B cell (primary cell): ENCODE results near the gene OVOL3. TPM values are rescaled to one million over a fixed set of nuclear protein-coding genes. Genes with fewer than 3 reads are reported as not detected.

Source experiments
- ATAC-seq: fragments of 200-7000 bp; cut with Tn5 transposase; one replicate; pipeline ENCODE4 v1.10.0; 2021; ENCODE audit warnings: low read depth, mild to moderate bottlenecking, moderate number of reproducible peaks, moderate library complexity
- CTCF ChIA-PET: fragments of 350-600 bp; sonication (Branson Sonifier 250); formaldehyde crosslinking; loops from one replicate; lab custom pipeline; 2021; ENCODE audit warnings: antibody characterized with exemption, inconsistent platforms; lab: Charles Lee
- POLR2A ChIA-PET: fragments of 350-600 bp; sonication (Branson Sonifier 250); formaldehyde crosslinking; loops from one replicate; lab custom pipeline; 2021; ENCODE audit warnings: antibody characterized with exemption; lab: Charles Lee
- DNase-seq: peaks from one replicate; pipeline ENCODE4 v3.0.0; 2013
- H2AFZ ChIP-seq: 2 replicates; pipeline ENCODE4 v1.6.1; 2012; ENCODE audit warnings: mild to moderate bottlenecking, low read depth, low read length; ENCODE audit not compliant: insufficient read depth, poor library complexity, severe bottlenecking
- H3K27ac ChIP-seq, 2 donors: 1 replicate in 1 of 2; 2 replicates in 1 of 2; pipeline ENCODE4 v1.5.1; 2012 to 2013; ENCODE audit warnings: low read length in 2 of 2, mild to moderate bottlenecking in 2 of 2, moderate library complexity in 1 of 2
- H3K27me3 ChIP-seq, 4 experiments: fragments of 200-600 bp in 1 of 4; sonication (generic) in 1 of 4; replicated peaks in 1 of 4; 1 replicate in 2 of 4; 2 replicates in 2 of 4; pipeline versions ENCODE4 v1.6.1 to v1.7.0; 2013 to 2016; ENCODE audit warnings: low read length in 3 of 4, mild to moderate bottlenecking in 2 of 4, mixed read lengths in 1 of 4, moderate library complexity in 1 of 4; ENCODE audit not compliant: insufficient read depth in 4 of 4, control insufficient read depth in 3 of 4; ENCODE audit errors: control extremely low read depth in 1 of 4
- H3K36me3 ChIP-seq, 2 experiments: replicated peaks in 1 of 2; 1 replicate in 1 of 2; 2 replicates in 1 of 2; pipeline versions ENCODE4 v1.6.1 to v1.7.1; 2013; ENCODE audit warnings: low read length in 1 of 2; ENCODE audit not compliant: insufficient read depth in 2 of 2, control insufficient read depth in 1 of 2; ENCODE audit errors: control extremely low read depth in 1 of 2, extremely low read depth in 1 of 2
- H3K4me1 ChIP-seq, 2 donors: fragments of 200-600 bp in 1 of 2; sonication (generic) in 1 of 2; 1 replicate in 1 of 2; 2 replicates in 1 of 2; pipeline versions ENCODE4 v1.5.1 to v1.6.1; 2013 to 2017; ENCODE audit warnings: low read length in 2 of 2; ENCODE audit not compliant: control insufficient read depth in 2 of 2, insufficient read depth in 2 of 2
- H3K4me2 ChIP-seq: replicated peaks from 2 replicates; pipeline ENCODE3; 2012; ENCODE audit warnings: mild to moderate bottlenecking, low read depth, low read length; ENCODE audit not compliant: poor library complexity, severe bottlenecking
- H3K4me3 ChIP-seq, 5 experiments: fragments of 200-600 bp in 1 of 5; sonication (generic) in 1 of 5; 1 replicate in 3 of 5; 2 replicates in 2 of 5; pipeline versions ENCODE4 v1.5.1 to v1.7.0; 2011 to 2016; ENCODE audit warnings: low read length in 4 of 5, mild to moderate bottlenecking in 4 of 5, low read depth in 2 of 5, control low read depth in 1 of 5, moderate library complexity in 1 of 5; ENCODE audit not compliant: insufficient read depth in 1 of 5; ENCODE audit errors: control extremely low read depth in 1 of 5, extremely low read depth in 1 of 5
- H3K79me2 ChIP-seq: fragments of 200-600 bp; sonication (generic); one replicate; pipeline ENCODE4 v1.6.0; 2016; ENCODE audit warnings: low read length; ENCODE audit not compliant: control insufficient read depth, insufficient read depth
- H3K9ac ChIP-seq: fragments of 200-600 bp; sonication (generic); 2 replicates; pipeline ENCODE4 v1.6.1; 2017; ENCODE audit warnings: mild to moderate bottlenecking, low read length, moderate library complexity
- H3K9me3 ChIP-seq, 3 donors: one replicate each; pipeline versions ENCODE4 v1.6.1 to v1.7.1; 2013; ENCODE audit warnings: low read length in 2 of 3; ENCODE audit not compliant: control insufficient read depth in 2 of 3, insufficient read depth in 1 of 3; ENCODE audit errors: control extremely low read depth in 1 of 3
- H4K20me1 ChIP-seq: 2 replicates; pipeline ENCODE4 v1.6.0; 2012; ENCODE audit warnings: mild to moderate bottlenecking, low read length; ENCODE audit not compliant: insufficient read depth, control insufficient read depth, poor library complexity, severe bottlenecking
- H3K27ac Mint-ChIP-seq: one replicate; pipeline ENCODE4 v1.8.0; 2021; ENCODE audit warnings: mixed read lengths
- H3K27me3 Mint-ChIP-seq: one replicate; pipeline ENCODE4 v1.8.0; 2021; ENCODE audit warnings: mixed read lengths
- H3K4me1 Mint-ChIP-seq: one replicate; pipeline ENCODE4 v1.8.0; 2021; ENCODE audit warnings: mixed read lengths
- H3K4me3 Mint-ChIP-seq: one replicate; pipeline ENCODE4 v1.8.0; 2021; ENCODE audit warnings: mixed read lengths
- H3K9me3 Mint-ChIP-seq: one replicate; pipeline ENCODE4 v1.8.0; 2022; ENCODE audit warnings: mixed read lengths; ENCODE audit not compliant: insufficient read depth
- CTCF ChIP-seq: fragments of 200-600 bp; IDR thresholded peaks from one replicate; pipeline ENCODE4 v1.8.0; 2022; ENCODE audit warnings: antibody characterized with exemption, mild to moderate bottlenecking
- EZH2 ChIP-seq: IDR thresholded peaks from 2 replicates; pipeline ENCODE4 v1.6.1; 2012; ENCODE audit warnings: borderline replicate concordance, low read depth, mild to moderate bottlenecking, moderate library complexity, low read length; ENCODE audit not compliant: insufficient read depth, poor library complexity, severe bottlenecking
- WGBS: methylation state at CpG from one replicate; pipeline ENCODE4 v1.1.5; 2013; ENCODE audit warnings: missing lambda C conversion rate; ENCODE audit not compliant: insufficient coverage; 5-methylcytosine and 5-hydroxymethylcytosine counted together
- intact Hi-C: fragments of 100-400 bp; cut with micrococcal nuclease; formaldehyde crosslinking; loops from one replicate; pipeline ENCODE4 v1.10.0; 2022
- polyA plus RNA-seq: library from polyadenylated mRNA; depleted of rRNA; stranded (reverse); fragments of >200 nt; gene quantifications from 2 replicates; pipeline ENCODE4 v1.2.3, GENCODE V29; 2012
- total RNA-seq, 2 donors: library from RNA; stranded (reverse); fragments of 120-200 nt in 1 of 2; gene quantifications; 1 replicate in 1 of 2; 2 replicates in 1 of 2; pipeline versions ENCODE4 v1.2.3 to v1.2.4, GENCODE V29; 2013 to 2022

OVOL3 gene
- total and polyA plus RNA-seq, 2 donors (not counting 1 experiment from before 2014, with no cell fraction given) = not detected

GRCh38 chr19:36072081-36072480 lies 38.9 kb upstream of the OVOL3 start:
- ChIA-PET POLR2A (no interaction called here), CTCF (no interaction called here)
- Histone ChIP-seq H2AFZ (no peak overlapping the region), H3K9me3 (no peaks in the 10 kb centered on the region), H3K4me1 (no peaks in the 10 kb centered on the region), H4K20me1 (no peaks in the 10 kb centered on the region), H3K36me3 (no peaks in the 10 kb centered on the region), H3K4me2 (no peak overlapping the region), H3K4me3 (no peak overlapping the region), H3K27ac (no peak overlapping the region), H3K27me3 (no peaks in the 10 kb centered on the region), H3K79me2 (no peaks in the 10 kb centered on the region), H3K9ac (no peak overlapping the region)
- Mint-ChIP-seq H3K9me3 (no peaks in the 10 kb centered on the region), H3K4me3 (no peak overlapping the region), H3K27ac (no peak overlapping the region), H3K27me3 (no peaks in the 10 kb centered on the region), H3K4me1 (no peaks in the 10 kb centered on the region)
- over 99% methylated on average over 8 of the region's 8 CpGs for WGBS
- intact Hi-C loops = no loop called here
- no peak for ATAC-seq
- TF ChIP-seq CTCF (no peak), EZH2 (no peak)
- DNase-seq = no peak

GRCh38 chr19:36073121-36073876 lies 37.6 kb upstream of the OVOL3 start:
- Histone ChIP-seq H4K20me1 (no peaks in the 10 kb centered on the region), H3K9ac (no peak overlapping the region), H3K36me3 (no peaks in the 10 kb centered on the region), H3K27me3 (no peaks in the 10 kb centered on the region), H3K4me3 (no peak overlapping the region), H3K4me2 (no peak overlapping the region), H2AFZ (no peak overlapping the region), H3K79me2 (no peaks in the 10 kb centered on the region), H3K4me1 (no peaks in the 10 kb centered on the region), H3K9me3 (no peaks in the 10 kb centered on the region), H3K27ac (no peak overlapping the region)
- Mint-ChIP-seq H3K27me3 (no peaks in the 10 kb centered on the region), H3K4me1 (no peaks in the 10 kb centered on the region), H3K4me3 (no peak overlapping the region), H3K27ac (no peak overlapping the region), H3K9me3 (no peaks in the 10 kb centered on the region)
- ChIA-PET CTCF (no interaction called here), POLR2A (no interaction called here)
- intact Hi-C loops = no loop called here
- no peak for ATAC-seq
- TF ChIP-seq EZH2 (no peak), CTCF (no peak)
- WGBS = 94% methylated on average over 7 of the region's 10 CpGs
- no peak for DNase-seq
